NCI-H187 treated with DMSO at 0.1 percent for 48 hours (cell line): ENCODE data around the gene CHN1.

Experiments used
- DNase-seq: peaks from one replicate; lab custom pipeline; 2025; lab: John Stamatoyannopoulos, UW

The CHN1 gene

DNA sequence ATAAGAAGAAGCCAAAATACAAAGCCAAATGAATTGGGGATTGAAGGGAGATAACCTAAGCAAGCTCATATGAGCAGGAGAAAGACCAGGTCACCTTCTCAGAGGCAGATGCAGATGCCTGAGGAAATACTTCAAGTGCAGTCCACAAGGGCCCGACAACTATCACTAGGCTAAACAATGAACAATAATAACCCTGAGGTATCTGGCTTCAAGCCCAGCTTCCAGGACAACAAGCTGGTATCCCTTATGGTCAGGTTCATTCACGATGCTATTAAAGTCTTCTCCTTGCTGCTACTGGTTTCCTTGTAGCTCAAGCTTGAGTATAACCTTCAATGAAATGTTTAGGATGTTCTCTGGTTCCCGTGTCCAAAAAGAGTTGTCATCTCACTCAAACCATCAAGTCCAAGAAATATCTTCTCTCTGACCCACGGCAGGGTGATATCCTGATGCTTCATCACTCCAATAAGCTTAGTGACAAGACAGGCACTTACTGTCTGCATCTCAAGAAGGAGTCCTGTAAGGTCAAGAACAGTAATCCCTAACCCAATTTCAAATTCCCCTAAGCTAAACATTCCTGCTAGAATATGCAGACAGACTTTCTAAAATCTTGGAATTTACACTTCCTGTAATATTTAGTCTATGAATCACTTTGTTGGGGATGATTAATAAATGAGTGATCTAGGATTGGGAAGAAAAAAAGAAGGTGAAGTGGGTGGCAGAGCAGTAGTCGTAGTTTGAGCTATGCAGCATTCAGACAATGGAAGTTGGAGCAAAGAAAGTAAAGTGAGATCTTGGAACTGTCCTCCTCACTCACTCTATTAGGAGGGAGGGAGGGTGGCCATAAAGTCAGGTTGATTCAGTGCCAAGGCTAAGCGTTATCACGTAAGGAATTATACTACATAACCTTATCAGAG lies 33.1 kb downstream of the CHN1 start:
- no peak for DNase-seq

DNA sequence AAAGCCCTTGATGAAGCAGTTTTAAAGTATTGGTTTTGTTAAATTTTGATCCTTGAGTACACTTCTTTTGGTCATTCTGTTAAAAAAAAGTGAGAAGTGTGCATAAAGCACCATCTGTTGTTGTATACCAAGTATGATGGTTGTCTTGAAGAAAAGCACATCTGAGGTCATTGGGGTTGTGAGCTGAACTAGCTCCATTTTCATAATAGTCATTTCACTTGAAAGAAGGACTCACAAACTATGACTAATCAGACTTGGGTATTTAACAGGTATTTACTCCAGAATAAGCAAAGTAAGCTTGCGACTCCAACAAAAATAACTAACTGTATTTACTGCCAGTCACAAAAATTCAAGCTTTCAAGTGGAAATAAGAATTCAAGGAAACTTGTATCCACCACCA lies 35.1 kb downstream of the CHN1 start:
- no peak for DNase-seq

DNA sequence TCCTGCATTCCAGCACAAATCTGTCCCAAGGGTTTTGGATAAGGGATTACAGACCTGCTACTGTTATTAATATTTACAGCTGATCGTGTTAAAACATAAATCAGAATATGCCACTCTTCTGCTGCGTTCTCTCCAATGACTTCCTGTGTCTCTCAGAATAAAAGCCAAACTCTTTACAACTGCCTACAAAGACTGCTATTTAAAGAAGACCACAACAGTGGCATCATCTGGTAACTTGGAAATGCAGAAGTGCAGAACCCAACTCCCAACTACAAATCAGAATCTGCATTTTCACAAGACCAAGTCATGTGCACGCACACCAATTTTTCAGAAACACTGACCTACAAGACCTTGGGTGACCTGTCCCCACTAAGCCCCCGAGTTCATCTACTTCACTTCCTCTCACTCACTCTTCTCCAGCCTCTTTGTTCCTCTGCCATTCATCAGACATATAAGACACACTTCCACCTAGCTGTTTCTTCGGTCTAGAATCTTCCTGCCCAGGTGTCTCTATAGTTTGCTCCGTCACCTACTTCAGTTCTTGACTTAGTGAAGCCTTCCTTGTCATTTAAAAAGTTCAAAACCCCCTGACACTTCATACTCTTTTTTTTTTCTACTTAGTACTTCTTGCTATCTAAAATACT lies 36.0 kb downstream of the CHN1 start:
- DNase-seq: no peak

DNA sequence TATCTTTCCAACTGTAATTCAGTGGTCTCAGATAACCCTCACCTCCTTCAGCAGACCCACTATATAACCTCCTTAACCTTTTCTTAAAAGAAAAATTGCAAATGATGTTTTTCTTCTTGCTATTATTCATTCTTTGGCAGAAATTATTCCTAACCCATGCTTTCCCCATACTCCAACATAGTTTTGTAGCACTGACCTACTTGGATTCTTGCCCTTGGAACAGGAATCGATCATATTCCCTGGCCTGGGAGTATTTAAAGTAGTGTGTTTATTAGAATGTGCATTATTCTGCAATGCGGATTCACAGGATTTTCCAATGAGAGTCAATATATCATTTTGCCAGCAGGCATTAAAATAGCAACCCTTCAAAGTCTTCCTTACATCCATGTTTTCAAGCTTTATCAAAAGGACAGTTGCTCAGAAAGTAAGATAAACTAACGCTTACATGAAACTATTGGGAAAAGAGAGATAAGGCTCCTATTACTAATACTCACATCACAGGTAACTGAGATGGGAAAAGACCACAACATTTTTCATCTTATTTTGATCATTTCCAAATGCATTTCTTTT lies 37.4 kb downstream of the CHN1 start:
- DNase-seq: no peak

DNA sequence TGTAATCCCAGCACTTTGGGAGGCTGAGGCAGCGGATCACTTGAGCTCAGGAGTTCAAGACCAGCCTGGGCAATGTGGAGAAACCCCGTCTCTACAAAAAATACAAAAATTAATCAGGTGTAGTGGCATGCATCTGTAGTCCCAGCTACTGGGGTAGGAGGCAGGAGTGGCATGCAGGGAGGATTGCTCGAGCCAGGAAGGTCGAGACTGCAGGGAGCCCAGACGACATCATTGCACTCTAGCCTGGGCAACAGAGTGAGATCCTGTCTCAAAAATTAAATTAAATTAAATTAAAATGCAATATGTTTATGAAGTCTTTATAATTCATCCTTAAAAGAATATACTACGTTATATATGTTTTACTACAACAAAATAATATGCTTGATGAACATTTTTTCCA lies 38.1 kb downstream of the CHN1 start:
- DNase-seq: no peak

DNA sequence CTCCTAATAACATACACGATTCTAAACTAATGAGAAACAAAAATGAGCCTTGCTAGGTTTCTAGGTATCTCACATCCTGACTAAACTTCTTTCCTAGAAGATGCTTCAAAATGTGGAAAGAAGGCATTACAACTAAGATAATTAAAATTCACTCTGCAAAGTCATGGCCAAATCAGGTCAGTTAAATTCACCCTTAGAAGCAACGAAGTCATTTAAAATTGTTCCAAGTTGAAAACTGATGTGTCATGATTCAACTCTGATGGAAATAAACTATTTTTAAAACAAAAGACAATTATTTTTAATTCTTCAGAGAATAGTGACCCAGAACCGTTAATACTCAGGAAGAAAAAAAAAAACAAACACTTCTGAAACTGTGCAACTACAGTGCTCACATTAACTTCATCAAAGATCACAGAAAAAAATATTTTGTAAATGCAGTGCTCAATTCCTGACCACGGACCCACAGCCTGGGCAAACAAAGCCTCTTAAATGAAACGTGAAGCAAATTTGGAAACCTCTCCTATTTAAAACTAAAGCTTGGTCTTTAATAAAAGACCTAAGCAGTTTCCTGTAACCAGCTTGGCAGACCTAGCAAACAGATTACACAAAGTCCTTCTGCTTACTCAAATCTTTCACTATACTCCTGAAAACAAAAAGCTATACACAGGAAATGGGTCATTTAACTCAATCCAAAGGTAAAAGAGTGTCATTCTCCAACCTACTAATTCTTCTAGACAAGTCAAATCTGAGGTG lies 39.0 kb downstream of the CHN1 start:
- no peak for DNase-seq

DNA sequence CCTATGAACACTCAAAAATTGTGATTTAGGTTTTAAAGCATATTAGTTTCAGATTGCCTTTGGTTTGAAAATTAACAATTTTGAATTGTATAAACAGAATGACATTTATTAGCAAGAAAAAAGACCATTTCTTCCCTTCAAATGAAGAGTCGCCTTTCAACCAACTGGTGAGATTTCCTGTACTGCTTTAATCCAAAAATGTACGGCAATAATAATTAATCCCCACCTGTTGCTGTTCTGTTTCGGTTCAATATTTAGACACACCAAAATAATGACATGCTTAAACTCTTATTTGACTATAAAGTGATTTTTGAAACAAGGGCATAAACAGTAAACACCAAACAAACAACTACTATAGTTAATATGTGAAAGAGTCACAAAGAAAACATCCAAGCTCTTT lies 39.6 kb downstream of the CHN1 start:
- no peak for DNase-seq

DNA sequence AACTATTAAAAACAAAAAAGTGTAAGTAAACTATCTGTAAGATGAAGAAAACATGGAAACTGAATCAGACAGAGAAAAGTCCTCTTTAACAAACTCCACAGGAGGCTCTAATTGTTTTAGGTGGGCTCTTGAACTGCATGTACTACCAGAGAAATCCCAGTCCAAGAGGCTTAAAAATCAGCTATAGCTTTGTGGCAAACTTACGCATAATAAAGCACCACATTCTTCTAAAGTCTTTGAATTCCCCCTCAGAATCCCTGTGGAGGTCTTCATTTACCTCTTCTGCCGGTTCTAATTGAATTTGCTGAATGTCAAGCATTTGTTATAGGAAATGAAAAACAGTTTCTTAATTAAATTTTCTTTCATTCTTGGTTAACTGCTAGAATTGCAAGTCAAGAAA lies 40.8 kb downstream of the CHN1 start:
- DNase-seq: no peak

DNA sequence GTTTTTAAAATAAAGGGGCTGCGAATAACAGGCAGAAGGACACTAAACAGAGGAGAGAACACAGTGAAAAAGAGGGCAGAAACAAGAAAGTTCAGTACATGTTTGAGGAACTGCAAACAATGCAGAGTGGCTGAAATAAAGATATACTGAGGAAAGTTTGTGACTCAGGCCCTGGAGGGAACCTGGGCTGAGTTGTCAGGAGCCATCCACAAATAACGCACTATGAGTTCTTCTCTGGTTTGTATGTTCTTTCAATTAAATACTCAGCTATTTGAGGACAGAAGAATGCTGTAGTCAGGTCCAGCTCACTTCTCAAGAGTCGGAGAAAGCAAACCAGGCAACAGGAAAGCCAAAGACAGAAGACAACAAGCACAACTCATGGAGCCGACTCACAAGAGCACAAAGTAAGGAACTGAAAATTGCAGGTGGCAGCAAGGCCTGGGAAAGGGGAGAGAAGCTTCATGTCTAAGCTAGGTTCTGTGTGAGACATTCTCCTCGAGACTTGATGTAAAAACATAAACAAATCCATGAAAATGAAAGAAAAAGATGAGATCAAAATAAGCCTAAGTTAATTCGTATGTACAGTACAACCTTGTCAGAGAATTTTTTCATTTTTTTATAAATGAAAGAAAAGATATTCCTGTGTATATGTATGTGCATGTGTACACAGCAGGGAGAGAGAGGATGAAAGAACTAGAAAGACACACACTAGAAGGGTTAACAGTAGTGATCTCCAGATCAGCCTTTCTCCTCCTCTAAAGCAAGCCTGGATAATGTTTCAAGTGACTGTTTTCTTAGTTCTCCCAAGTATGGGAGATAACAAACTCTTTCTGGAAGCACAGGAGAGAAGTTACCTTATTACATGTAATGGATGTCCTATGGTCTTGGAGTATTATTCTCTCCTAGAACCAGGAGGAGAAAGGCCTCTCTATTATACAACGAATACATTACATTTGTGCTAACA lies 41.5 kb downstream of the CHN1 start:
- no peak for DNase-seq

DNA sequence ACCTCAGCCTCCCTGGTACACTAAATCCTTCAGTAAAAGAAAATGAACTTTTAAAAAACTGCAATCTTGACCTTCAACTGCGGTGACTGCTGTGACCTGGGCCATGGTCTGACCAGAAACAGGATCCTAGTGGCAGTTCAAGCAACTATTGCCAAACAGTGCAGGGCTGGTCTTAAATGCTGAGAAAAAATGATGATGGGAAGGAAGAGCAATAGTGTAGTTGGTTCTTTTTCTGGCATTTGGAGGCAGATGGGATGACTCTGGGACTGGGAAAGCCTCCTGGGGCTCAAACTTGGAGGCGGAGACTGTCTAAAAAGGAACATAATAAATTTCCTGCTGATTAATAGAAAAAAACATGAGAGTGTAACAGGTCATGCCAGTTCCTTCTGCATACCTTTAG lies 45.4 kb downstream of the CHN1 start:
- DNase-seq: no peak

DNA sequence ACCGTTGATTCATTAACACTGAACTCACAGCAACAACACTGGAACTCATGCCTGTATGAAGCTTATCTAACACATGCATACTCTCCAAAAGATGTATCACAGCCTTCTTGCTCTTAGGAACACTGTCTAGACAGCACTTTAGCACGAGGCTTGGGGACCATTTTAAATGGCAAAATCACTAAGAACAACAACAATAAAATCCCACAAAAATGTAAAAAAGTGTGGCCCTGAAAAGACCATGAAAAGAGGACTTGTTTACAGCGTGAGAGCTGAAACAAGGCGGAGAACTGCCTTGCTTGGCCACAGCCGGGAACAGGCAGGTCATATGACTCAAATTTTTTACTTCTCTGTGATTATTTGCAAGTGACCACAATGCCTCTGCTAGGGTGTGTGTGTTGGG lies 48.1 kb downstream of the CHN1 start:
- no peak for DNase-seq

DNA sequence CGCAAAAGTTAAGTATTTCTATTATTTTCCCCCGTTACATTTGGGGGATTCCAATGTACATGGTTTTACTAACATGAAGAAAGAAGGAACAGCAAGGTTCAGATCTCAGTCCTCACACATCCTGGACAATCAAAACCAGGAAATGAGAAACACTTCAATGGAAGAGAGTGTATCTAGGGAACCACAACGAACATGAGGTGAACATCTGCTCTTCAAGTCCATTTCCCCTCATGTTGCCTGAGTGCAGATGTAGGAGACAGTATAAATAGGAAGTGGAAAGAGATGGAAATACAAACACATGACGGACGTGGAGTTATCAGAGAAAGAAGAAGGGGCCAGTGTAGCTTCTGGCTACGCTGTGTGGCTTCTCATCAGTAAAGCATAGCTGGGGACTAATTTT lies 52.6 kb downstream of the CHN1 start:
- no peak for DNase-seq

DNA sequence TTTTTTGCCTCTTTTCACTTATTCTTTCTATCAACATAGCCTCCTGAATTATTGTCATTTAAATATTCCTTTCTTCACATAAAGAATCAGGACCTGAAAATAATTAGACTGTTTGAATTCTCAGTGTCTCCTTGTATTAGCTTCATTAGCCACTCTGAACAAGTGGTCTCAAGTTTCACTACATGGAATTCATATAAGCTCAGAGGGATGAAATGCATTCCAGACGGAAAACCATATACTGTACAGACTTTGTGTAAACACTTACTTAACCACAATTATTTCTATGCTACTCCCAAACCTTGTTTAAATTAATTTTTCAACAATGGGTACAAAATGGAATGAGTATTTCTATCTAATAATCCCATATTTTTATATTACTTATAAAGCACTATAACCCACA lies 53.4 kb downstream of the CHN1 start:
- no peak for DNase-seq

DNA sequence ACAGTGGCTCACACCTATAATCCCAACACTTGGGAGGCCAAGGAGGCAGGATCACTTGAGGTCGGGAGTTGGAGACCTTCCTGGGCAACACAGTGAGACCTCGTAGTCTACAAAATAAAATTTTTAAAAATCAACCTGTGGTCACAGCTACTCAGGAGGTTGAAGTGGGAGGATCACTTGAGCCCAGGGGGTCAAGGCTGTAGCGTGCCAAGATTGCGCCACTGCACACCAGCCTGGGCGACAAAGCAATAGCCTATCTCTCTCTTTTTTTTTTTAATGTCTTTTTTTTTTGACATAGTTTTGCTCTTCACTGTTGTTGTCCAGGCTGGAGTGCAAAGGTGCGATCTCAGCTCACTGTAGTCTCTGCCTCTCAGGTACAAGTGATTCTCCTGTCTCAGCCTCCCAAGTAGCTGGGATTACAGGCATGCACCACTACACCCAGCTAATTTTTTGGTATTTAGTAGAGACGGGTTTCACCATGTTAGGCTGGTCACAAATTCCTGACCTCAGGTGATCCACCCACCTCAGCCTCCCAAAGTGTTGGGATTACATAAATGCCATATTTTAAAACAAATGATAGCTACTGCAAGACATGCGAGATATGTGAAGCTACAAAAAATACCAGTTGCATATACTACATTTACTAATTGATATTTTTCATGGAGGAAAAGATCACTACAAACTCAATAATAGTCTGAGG lies 55.0 kb downstream of the CHN1 start:
- no peak for DNase-seq

DNA sequence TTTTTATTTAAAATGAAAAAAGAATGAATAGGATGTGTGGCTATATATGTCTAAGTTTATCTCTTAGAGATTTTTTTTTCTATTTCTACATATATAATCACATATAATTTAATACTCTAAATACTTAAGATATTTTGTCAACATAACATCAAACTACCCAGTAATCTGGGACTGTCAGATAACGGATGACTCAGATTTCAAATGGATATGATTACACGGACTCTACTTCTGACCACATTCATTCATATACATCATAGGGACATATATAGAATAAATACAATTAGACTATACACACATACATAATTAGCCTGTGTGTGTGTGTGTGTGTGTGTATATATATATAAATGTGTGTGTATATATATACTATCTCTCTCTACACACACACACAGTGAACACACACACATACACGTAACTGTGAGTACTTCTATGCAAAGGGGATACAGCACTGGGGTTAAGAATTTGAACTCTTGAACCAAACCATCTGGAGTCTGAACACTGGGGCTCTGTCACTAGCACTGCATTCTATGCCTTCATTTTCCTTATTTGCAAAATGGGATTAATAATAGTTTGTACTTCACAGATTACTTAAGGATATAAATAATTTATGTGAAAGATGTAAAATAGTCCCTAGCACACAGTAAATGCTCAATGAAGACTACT lies 59.5 kb downstream of the CHN1 start:
- DNase-seq: no peak

DNA sequence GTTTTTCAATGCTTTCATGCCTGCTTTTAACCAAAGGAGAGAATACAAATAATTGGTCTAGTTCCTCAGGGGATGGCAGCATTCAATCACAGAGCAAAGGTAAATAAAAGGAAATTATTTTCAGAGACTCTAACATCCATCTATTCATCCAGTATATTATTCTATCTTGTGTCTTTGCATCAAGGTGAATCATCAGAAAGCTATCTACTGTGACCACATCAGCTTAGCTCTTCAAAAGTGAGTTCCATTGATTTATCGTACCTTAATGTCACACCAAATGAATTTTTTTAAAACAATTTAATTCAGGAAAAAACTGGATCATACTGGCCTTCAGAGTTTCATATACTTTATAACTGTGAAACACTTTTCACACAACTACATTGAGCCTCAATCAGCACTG lies 66.1 kb downstream of the CHN1 start:
- no peak for DNase-seq

DNA sequence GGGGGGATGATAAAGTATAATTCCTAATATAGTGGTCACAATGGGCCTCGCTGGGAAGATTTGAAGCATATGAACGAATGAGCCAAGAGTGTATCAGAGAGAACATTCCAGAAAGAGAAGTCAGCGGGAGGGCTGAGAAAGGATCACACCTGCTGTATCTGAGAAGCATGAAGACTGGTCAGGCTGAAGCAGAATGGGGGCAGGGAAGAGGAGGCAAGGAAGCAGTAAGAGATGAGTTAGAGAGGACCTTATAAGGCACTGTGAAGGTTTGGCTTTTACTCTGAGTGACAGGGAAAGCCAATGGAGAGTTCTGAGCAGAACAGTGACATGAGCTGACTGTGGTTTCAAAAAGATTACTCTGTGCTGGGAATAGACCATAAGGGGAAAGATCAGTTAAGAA lies 73.5 kb downstream of the CHN1 start:
- DNase-seq: no peak

DNA sequence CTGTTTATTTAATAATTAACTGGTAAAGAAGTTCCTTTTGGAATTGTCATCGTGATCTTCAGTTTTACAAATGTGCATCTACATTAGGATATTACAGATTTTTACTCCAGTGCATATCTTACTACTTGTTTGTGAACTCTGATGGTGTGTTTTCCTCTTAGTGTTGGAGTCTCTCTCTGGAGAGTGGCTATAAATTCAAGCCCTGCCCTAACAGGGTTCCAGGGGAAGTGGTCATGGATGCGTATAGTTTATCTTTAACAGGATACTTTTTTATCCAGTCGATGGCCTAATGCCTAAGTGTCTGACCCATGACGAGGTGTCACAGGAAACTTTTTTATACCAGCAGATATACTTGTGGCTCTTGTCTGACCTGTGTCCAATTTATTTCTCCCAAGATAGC lies 75.4 kb downstream of the CHN1 start:
- no peak for DNase-seq

DNA sequence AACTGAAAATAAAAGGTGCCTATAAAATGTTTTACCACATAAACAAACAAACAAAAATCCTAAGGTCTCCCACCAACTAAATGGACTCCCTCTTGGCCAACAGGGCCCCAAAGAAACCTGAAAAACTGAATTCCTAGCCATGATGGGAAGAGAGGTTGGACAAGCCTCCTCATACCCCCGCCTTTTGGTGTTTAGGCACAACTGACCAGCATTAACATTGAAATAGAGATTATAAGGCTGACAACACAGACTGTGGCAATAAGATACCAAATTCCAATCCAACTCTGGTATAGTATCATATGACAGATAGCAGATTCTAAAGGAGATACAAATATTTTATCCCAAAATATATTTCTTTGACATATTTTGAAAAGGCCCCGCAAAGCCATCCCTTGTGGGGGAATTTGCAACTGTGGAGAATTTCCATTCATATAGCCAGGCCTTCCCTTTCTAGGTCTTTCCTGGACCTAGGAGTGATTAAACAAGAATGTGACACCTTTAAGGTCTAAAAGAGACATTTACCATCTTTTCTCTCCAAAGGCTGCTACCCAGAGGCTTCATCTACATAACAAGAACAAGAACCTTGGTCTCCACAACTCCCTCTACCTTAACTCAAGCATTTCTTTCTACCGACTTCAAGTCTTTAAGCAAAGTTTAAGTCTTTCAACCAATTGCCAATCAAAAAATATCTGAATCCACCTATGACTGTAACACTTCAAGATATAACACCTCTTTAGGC lies 80.0 kb downstream of the CHN1 start:
- no peak for DNase-seq
